ENCODE measurements around the gene COPS7A.

Gene COPS7A, protein sequence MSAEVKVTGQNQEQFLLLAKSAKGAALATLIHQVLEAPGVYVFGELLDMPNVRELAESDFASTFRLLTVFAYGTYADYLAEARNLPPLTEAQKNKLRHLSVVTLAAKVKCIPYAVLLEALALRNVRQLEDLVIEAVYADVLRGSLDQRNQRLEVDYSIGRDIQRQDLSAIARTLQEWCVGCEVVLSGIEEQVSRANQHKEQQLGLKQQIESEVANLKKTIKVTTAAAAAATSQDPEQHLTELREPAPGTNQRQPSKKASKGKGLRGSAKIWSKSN

DNA sequence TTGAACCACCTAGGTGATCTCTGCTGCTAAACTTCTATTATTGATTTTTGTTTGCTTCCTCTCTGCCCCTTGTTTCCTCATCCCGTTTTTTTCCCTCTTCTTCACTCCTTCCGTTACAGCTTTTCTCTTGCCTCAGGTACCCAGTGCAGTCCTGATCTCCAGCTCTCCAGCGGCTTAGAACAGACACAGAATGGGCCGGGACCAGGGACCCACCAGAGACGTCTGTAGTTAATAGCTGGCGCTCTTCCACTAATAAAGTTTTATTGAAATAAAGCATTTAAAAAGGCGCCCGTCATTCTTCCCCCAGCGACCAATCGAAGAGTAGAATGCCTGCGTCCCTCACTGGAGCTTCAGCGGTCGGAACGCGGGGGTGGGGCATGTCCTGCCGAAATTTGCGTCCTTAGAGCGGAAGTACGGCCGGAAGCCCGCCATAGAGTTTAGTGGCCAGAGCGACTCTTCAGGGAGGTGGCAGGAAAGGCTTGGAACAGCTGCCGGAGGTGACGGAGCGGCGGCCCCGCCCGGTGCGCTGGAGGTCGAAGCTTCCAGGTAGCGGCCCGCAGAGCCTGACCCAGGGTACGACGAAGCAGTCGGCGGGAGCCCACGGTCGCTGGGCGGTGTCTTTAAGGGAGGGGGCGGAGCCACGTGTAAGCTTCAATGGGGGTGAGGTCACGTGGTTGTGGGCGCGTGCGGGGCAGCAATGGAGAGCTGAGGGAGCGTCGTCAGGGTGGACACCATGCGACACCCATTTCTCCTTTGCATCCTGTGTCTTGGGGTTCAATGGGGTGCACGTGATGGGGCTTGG, at the start of gene COPS7A:
Gene COPS7A, plus strand, starts transcription at position 440 of the 802 bp plus-strand sequence. CDS start 611 bp downstream, outside the sequence.
- DNase-seq, result peak; percentile 89 to 94

DNA sequence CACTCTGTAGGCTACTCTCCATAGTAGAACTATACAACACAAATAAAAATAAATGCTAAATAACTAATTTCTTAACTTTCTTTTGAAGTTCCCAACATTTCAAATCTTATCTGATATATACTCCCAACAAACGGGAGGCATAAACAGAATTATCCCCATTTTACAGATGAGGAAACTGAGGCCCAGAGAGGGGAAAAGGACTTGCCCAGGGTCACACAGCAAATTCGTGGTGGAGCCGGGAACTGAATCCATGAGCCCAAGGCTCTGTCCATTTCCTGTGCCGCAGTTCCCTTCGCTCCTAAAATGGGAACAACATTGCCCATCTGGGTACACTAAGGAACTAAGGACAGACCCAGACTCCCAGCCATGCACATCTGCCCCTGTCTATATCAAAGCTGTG, 46.9 kb upstream of the COPS7A start:
- no peak for DNase-seq

DNA sequence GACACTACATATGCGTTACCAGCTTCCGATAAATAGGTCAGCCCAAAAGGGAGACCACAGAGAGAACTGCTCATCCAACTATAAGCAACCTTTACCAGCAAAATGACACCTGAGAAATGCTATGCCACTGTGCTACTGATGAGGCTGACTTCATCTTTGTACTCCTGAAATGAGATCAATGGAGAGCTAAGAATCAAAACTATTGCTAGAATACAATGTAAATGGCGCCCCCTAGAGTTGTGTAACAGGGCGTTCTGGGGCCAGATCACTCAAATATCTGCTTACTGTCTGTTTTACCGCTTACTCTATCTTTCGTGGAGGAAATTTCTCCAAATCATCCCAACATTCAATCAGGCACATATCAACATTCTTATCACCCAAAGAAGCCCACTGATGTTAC, 39.2 kb upstream of the COPS7A start:
- DNase-seq, result peak; percentile 35 to 40

DNA sequence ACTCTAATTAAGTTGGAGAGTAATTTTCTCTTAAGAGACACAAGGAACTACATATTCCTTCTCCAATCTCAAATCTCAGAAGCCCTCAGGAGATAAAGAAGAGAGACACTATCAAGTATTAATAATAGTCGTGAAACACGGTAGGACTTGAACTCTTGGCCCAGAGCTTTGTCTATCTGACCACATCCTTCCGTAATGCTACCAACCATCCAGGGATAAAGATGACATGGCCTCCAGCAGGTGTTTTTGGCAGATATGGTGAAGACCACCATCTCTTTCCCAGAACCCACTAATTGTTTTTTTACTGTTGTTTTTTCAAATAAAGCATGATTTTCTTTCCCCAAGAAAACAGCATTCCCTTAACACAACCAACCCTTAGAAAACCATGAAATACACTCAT, 38.0 kb upstream of the COPS7A start:
- no peak for DNase-seq

DNA sequence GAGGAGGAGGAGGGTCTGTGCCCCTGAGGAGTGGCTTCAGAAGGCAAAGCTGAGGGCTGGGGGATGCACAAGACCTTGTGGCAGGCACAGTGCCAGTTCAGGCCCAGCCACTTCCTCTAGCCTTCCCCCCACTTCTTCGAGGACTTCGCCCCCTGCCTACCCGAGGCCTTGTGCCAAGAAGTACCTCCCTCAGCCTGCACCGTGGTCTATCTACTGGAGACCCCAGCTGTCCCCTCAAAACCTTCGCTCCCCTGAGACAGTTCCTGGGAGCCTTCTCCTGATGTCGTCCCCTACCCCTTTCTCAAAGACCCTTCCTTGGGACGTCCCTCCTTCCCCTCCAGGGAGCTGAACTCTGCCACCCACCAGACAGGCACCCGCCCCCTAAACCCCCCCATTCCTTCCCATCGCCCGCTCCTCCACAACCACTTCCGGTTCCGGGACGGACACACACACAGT, 35.3 kb upstream of the COPS7A start:
- DNase-seq, result no peak

DNA sequence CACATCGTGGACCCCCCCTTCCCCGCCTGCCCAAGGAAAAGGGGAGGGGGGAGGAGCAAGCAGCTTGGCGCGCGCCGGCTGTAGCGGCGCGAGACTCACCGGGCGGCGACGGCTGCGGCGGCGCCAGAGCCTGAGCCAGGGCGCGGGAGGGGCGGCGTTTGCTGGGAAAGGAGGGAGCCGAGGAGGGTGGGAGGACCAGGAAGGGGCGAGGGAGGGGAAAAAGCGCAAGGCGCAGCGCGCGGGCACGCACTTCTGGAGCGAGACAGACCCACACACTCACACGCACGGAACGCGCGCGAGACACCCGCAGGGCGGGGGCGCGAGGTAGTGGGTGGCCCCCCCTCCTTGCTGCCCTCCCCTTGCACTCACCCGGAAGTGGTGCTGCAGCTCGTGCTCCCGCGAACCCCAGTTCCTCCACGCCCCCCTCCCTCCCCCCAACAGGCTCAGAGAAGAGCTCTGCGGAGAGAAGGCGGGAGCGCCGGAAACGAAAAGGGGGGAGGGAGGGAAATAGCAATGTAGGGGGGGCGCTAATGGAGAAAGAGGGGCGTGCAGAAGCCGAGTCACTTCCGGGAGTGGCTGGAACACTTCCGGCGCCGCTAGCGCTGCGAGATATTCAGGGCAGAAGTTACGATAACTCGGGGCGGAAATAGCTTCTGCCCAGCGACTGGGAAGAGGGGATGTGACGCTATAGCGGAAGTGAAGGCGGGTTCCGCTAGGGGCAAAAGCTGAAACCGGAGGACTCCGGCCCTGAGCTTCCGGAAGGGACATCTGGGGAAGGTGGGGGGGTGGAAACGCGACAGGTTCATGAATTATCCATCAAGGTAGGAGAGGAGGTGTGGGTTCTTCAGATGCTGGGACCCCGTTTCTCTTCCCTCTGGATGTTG, 34.6 kb upstream of the COPS7A start, which contains the start of gene ZNF384:
Gene ZNF384, minus strand, starts transcription at position 377 of the 884 bp plus-strand sequence. CDS start 9,855 bp downstream, outside the sequence.
- DNase-seq, result peak; percentile 83 to 84

DNA sequence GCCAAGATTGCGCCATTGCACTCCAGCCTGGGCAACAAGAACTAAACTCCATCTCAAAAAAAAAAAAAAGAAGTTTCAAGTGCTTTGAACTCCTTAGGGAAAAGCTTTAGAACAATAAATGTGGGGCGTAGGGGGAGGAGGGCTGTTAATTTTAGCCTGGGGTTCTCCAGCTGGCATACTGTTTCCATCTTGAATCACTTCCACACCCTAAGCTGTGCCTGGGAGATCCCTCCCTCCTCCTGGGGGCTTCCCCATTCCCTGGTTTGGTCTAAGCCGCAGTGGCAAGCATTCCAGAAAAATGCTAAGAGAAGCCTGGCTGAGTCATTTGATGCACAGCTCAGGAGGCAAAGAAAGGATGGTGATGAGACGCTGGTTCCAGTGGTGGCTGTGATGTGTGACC, 32.4 kb upstream of the COPS7A start:
- DNase-seq, result no peak

DNA sequence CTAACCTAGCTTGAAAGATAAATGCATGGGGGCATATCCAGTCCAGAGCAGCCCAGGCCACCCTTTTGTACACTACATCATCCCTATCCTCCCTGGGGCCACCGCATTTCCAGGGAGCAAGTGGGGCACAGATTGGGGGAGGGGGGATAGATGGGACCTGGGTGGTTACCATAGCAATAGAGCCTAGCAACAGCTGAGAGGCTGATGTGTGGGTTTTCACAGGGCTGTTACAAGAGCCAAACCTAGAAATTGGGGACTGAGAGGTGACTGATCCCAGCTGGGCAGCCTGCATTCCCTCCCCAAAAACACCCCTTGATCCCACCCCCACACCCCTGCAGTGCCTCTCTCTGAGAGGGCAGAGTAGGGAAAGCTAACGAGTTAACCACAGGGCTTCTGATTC, 31.0 kb upstream of the COPS7A start:
- DNase-seq, result no peak

DNA sequence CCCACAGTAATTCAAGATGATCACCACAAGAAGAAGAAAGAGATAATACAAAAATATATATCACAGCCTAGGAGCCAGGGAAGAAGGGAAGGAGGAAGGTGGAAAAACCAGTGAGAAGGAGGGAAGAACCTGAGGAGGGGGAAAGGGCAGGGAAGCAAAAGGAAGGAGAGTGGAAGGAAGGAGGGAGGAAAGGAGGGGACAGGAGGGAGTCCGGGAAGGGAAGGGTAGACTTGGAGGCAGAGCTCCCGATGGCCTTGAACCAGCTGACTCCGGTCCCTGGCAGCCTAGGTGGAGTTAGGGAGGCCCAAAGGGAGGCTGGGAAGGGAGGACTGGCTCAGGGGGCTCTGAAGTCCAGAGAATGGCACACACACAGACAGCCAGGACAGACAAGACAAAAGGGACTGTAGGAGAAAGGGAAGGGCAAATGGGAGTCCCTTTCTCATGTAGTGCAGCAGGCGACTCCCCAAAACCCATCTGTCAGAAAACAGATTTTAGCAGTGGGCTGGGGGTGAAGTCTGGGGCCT, 30.0 kb upstream of the COPS7A start:
- DNase-seq, result no peak

DNA sequence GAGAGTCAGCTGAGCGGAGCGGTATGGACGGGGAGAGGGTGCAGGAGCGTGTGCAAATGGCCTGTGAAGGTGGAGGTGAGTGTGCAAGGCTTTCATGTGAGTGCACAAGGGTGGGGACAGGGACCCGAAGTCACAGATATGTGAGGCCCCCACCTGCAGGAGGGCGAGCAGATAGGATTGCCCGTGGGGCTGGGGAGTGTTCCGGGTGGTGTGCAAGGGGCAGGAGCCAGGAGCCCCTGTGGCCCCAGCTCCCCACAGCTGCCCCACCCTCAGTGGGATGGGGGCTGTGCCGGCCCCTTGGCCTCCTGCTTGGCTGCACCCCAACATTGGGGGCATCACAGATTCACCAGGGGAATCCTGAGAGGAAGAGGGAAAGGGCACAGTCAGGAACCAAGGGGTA, 29.1 kb upstream of the COPS7A start:
- no peak for DNase-seq

DNA sequence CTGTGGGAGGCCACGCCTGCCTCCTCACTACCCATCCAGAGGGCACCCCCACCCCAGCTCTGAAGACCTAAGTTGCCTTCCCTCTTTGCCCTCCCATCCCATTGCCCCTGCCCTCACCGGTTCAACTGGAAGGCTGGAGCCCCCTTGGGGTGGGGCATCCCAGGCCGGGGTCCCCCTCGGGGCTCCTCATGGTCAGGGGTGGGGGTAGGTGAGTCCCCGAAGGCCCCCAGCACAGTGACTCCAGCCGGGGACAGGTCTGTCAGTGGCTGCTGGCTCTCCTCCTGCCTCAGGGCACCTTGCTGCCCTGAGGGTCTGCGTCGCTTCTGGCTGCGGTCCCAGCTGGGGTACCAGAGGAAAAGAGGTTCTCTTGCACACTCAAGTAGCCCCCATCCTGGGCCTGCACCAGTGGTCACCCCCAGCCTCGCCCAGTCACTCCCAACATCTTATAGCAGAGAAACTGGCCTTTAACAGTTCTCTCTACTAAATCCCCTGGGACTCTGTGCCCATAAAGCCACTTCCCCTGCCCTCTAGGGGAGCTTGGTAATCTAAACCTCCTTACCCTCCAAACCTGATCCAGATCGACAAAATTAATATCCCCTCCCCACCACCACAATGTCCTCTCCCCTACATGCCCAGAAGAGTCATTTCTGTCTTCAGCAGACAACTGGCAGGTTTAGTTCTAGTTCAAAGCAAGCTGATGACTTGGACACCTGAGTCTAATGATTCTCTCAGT, 28.4 kb upstream of the COPS7A start:
- no peak for DNase-seq

DNA sequence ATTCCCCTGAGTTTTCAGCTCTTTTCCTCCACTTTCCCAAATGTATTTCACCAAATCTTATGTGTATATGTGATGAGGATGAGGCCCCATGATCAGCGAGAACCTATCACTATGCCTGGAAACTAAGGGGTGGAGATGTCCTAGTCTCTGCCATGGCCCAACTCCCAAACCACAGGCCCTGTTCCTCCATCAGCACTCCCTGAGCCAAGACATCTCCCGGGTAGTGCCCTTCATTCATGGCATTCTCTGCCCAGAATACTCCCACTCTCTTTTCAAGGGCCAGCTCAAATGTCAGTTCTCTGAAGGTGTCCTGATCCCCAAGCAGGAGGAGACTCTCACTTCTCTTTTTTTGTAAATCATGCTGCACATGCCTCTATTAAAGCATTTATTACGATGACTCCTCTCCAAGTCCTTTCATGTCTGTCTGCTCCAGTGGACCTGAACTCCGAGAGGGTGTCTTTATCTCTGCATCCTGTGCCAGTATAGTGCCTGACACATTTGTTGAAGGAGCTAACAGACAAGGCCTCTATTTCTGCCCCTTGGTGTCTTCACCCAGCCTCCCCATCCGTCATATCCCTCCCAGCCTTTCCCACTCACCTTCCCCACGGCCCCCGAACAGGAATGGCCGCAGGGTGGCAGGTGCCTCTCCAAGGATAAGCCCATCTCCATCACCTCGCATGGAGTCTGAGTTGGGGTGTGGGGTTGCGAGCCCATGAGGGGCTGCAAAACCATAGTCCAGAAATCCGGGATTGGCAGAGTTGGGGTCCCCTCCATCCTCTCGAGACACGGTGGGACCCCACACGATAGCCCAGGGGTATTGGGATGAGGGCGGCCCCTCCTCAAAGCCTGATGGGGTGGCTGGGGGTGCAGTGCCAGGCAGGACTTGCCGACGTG, 26.9 kb upstream of the COPS7A start:
- no peak for DNase-seq

DNA sequence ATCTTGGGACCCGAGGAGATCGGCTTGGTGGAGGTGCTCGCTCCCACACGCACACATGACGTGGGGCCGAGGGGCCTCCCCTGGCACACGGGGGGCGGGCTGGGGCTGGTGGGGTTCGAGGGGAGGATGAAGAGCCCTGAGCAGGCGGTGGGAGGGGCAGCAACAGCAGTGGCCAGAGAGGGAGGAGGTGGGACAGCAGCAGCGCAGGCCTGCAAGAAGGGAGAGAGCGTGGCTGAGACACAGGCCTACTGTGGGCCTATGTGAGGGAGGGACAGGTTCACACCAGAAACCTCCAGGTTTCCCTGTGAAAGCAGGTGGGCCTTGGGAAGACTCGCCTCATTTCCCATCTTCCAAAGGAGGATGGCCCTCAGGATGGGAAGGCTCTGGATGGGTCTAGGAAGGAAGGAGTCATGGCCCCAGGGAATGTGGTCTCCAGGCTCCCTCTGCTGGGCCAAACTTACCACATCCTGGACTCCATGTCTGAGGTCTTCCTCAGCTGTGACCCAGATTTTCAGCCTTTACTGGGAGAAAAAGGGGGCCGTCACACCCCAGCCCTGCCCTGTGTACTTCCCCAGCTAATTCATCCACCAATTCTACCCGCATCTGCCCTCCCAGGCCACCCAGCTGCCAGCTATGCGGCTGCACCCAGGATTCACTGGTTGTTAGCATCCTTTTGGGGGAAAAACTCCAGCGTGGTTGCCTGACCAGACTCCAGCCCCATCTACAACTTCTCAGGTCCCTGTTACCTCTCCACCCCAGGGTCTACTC, 26.1 kb upstream of the COPS7A start:
- no peak for DNase-seq

DNA sequence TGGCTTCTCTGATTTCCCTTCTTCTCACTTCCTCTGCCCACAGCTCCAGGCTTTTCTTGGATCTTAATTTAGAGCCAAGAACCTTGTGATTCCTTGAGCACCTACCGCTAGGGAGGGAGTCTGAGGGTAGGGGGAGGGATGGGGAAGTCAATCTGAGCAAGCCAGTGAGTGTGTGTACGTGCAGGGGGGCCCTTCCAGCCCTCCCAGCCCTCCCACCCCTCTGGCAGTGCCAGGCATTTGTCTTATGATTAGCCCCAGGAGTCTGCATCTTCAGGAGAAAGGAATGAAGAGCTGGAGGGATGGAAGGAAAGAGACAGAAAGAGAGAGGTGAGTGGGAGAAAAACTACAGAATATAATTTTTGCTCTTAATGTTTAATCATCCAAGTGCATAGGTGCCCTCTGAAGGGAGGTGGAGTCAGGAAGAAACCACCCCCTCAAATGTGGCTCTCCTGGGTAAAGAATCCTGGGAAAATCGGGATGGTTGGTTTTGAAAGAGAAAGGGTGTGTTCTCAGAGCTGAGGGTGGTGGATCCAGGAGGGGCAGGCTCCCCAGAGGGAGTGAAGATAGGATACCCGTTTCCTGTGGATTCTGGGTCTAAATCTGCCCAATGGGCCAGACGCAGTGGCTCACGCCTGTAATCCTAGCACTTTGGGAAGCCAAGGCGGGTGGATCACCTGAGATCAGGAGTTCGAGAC, 25.3 kb upstream of the COPS7A start:
- DNase-seq, result no peak

DNA sequence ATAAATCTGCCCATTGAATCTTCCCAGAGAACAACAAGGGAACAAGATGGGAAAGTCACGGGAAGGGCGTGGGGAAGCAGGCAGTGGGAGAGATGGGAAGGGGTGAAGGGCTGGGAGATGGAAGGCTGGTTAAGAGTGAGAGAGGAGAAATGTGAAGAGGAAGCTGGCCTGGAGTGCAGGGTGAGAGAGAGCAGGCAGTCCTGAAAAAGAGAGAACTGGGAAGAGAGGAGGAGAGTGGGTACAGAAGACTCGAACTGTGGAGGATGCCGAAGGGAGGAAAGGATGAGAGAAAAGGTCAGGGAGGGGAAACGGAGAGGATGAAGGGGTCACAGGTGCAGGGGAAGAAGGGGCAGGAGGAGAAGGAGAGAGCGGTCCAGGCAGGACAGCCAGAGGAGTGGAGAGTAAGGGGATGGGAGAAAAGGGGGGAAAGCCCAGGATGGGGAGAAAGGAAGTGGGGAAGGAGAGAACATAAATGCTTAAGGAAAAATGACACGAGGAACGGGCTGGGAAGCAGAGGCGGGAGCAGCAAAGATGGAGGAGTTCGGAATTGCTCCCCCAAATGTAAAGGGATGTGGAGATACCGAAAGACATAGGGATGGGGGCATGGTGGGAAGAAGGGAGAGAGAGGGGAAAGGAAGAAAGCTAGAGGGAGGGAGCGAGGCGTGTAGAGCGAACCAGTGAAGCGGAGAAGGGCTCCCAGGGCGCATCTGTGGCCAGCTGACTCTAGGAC, 24.4 kb upstream of the COPS7A start:
- no peak for DNase-seq

DNA sequence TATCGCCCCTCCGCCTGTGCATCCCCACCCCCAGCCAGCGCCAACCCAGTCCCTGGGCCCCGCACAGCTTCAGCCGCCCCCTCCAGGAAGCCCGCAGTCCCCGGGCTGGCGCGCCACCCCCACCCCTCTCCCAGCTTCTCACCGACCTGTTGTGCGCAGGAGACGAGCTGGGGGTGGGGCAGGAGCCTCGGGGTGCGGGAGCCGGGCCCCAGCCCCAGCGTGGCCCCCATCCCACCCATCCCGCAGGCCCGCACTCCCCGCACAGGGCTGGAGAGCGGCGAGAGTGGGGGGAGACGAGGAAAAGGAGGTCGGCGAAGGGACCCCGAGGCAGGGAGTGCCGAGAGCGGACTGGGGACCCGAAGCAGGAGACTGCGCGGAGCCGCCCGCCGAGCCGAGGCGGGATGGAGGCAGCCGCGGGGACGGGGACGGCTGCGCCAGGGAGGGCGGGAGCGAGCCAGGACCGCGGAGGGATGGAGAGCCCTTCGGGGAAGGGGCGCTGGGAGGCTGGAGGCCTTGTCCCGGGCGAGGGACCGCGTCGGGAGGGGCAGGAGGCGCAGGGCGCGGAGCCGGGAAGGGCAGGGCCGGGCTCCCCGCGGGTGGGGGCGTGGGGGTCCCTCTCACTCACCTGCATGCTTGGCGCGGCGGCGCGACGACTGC, 23.7 kb upstream of the COPS7A start:
- DNase-seq, result no peak

DNA sequence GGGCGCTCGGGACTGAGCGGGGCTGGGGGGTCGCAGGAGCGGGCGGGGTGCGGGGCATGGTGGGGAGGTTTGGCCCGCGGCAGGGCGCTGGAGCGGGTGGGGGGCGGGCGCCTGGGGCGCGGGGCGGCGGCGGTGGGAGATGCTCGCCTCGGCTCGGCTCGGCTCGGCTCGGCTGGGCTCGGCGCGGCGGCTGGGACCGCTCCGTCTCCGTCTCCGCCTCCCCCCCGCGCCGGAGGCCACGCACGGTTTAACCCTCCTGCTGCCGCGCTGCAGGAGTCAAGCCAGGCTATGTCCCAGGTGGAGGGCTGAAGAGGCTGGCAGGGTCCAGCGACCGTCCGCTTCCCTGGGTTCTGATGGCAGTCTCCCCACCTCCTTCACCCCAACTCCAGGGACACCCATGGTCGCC, 23.2 kb upstream of the COPS7A start, which contains the start of gene PIANP:
Gene PIANP, minus strand, starts transcription at position 170 of the 406 bp plus-strand sequence. CDS start 2,754 bp downstream, outside the sequence.
- peak; percentile 25 to 39 for DNase-seq
